ENCODE data around the gene CAMKK2.

DNA sequence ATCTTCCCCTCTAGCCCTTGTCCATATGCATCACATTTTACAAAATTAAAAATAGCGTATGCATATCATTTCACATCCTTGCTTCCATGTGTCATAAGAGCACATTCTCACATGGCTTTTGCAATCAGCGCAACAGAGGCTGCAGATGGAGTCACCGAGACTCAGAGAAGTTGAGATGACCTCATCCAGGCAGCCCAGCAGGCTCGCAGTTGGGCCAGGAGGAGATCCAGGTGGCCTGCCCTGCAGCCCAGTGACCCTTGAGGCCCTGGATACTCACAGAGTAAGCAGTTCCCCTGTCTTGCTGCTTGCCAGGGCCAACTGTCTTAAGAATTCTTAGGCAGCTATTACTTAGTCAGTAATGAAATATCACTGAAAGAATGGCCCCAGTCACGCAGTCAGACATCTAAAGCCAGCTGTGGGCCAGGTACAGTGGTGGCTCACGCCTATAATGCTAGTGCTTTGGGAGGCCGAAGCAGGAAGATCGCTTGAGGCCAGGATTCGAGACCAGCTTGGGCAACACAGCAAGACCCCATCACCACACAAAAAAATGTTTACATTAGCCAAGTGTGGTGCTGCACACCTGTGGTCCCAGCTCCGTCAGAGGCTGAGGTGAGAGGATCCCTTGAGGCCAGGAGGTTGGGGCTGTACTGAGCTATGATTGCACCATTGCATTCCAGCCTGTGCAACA lies 9.1 kb downstream of the CAMKK2 start:
- TF ChIP-seq, protein P1, sequence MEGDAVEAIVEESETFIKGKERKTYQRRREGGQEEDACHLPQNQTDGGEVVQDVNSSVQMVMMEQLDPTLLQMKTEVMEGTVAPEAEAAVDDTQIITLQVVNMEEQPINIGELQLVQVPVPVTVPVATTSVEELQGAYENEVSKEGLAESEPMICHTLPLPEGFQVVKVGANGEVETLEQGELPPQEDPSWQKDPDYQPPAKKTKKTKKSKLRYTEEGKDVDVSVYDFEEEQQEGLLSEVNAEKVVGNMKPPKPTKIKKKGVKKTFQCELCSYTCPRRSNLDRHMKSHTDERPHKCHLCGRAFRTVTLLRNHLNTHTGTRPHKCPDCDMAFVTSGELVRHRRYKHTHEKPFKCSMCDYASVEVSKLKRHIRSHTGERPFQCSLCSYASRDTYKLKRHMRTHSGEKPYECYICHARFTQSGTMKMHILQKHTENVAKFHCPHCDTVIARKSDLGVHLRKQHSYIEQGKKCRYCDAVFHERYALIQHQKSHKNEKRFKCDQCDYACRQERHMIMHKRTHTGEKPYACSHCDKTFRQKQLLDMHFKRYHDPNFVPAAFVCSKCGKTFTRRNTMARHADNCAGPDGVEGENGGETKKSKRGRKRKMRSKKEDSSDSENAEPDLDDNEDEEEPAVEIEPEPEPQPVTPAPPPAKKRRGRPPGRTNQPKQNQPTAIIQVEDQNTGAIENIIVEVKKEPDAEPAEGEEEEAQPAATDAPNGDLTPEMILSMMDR (conservative IDR thresholded peaks at IDR 0.05) = no peak
- TF ChIP-seq EZH2 (IDR thresholded peaks at IDR 0.05; ENCODE audit: low read depth) = no peak

Measured in PC-9 (cell line).